ENCODE results near the gene ZIK1.
A peak's percentile ranks its signal among the peaks of the same experiment; 100 is the strongest.

Gene ZIK1

DNA sequence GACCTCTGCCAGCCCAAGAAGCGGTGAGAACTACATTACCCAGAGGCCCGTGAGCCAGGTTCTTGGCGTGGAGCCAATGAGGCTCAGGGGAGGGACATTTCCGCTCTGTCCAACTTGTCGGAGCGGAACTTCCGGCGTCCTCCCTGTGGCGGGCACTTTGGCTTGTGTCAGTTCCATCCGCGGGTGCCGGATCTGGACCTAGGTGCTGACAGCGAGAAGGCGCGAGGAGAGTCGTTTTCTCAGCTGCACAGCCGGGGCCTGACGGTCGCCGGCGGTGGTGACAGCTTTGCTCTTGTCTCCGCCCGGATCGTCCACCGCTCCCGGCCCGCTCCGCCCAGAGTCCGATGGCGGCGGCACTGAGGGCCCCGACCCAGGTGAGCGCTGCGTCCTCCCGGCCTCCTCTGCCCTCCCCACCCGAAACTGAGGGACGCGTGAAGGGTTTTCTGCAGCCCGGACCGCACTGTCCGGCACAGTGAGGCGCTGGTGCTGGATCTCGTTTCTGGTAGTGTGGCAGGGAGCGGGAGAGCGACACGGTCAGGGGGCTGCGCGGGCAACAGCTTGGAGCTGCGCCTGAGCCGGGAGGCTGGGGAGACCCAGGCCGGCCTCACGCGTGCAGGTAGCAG lies 15.9 kb downstream of the ZIK1 start, which contains the start of gene ZNF530:
TSS of gene ZNF530 (plus strand) at position 125 of the 623 bp plus-strand sequence. CDS start 4,461 bp downstream, outside the sequence.
- peak; percentile 96 for ATAC-seq (ENCODE audit: low read depth)
- Histone ChIP-seq H3K4me1 (ENCODE audit: insufficient read depth, poor library complexity, severe bottlenecking) (peaks cover 2% of the 10 kb centered on the region), H3K36me3 (ENCODE audit: low read depth) (peaks cover 12% of the 10 kb centered on the region), H3K27ac (ENCODE audit: poor library complexity, severe bottlenecking) (no peak within 1 kb of the TSS), H3K27me3 (ENCODE audit: insufficient read depth, poor library complexity, severe bottlenecking) (no peaks in the 10 kb centered on the region), H3K9me3 (ENCODE audit: severe bottlenecking) (peaks cover 6% of the 10 kb centered on the region), H3K4me3 (ENCODE audit: severe bottlenecking) (peak within 1 kb of the TSS; percentile 83)
- peak; percentile 91 for DNase-seq (ENCODE audit: low spot score)
- TF ChIP-seq, protein P1, sequence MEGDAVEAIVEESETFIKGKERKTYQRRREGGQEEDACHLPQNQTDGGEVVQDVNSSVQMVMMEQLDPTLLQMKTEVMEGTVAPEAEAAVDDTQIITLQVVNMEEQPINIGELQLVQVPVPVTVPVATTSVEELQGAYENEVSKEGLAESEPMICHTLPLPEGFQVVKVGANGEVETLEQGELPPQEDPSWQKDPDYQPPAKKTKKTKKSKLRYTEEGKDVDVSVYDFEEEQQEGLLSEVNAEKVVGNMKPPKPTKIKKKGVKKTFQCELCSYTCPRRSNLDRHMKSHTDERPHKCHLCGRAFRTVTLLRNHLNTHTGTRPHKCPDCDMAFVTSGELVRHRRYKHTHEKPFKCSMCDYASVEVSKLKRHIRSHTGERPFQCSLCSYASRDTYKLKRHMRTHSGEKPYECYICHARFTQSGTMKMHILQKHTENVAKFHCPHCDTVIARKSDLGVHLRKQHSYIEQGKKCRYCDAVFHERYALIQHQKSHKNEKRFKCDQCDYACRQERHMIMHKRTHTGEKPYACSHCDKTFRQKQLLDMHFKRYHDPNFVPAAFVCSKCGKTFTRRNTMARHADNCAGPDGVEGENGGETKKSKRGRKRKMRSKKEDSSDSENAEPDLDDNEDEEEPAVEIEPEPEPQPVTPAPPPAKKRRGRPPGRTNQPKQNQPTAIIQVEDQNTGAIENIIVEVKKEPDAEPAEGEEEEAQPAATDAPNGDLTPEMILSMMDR (IDR thresholded peaks at IDR 0.05; ENCODE audit: poor library complexity, severe bottlenecking) = peak; percentile 8

DNA sequence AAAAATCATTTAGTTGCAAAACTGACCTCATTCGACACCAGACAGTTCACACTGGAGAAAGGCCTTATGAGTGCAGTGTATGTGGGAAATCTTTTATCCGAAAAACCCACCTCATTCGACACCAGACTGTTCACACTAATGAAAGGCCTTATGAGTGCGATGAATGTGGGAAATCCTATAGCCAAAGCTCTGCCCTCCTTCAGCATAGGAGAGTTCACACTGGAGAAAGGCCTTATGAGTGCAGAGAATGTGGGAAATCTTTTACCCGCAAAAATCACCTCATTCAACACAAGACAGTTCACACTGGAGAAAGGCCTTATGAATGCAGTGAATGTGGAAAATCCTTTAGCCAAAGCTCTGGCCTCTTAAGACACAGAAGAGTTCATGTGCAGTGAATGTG lies 23.0 kb downstream of the ZIK1 start:
- peaks cover 12% of the 10 kb centered on the region for H3K9me3 ChIP-seq (ENCODE audit: severe bottlenecking)
- no peaks in the 10 kb centered on the region for H3K27me3 ChIP-seq (ENCODE audit: insufficient read depth, poor library complexity, severe bottlenecking)
- no peaks in the 10 kb centered on the region for H3K4me1 ChIP-seq (ENCODE audit: insufficient read depth, poor library complexity, severe bottlenecking)
- H3K36me3 ChIP-seq (ENCODE audit: low read depth) = peaks cover 45% of the 10 kb centered on the region
- H3K27ac ChIP-seq (ENCODE audit: poor library complexity, severe bottlenecking) = no peak overlapping the region
- TF ChIP-seq, protein P1 (IDR thresholded peaks at IDR 0.05; ENCODE audit: poor library complexity, severe bottlenecking) = no peak
- ATAC-seq (ENCODE audit: low read depth) (no peak), DNase-seq (ENCODE audit: low spot score) (no peak)
- H3K4me3 ChIP-seq (ENCODE audit: severe bottlenecking) = no peak overlapping the region

DNA sequence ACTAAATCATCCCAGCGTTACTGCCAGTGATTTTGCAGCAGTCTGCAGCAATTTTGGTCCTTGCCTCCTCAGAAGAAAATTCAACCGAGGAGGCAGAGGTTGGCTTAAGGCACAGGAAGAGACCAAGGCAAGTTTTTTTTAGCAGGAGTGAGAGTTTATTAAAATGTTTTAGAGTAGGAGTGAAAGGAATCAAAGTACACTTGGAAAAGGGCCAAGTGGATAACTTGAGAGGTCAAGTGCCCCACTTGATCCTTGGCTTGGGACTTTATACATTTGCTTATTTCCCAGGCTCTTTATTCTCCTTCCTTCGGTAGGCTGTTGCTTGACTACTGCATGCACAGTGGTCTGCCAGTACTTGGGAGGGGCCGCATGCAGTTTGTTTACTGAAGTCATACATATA lies 27.2 kb downstream of the ZIK1 start:
- TF ChIP-seq, protein P1 (IDR thresholded peaks at IDR 0.05; ENCODE audit: poor library complexity, severe bottlenecking) = no peak
- Histone ChIP-seq H3K27ac (ENCODE audit: poor library complexity, severe bottlenecking) (no peak overlapping the region), H3K4me1 (ENCODE audit: insufficient read depth, poor library complexity, severe bottlenecking) (no peaks in the 10 kb centered on the region), H3K4me3 (ENCODE audit: severe bottlenecking) (no peak overlapping the region), H3K27me3 (ENCODE audit: insufficient read depth, poor library complexity, severe bottlenecking) (no peaks in the 10 kb centered on the region), H3K36me3 (ENCODE audit: low read depth) (peaks cover 31% of the 10 kb centered on the region), H3K9me3 (ENCODE audit: severe bottlenecking) (peaks cover 21% of the 10 kb centered on the region)
- DNase-seq (ENCODE audit: low spot score) = no peak
- ATAC-seq (ENCODE audit: low read depth) = no peak

DNA sequence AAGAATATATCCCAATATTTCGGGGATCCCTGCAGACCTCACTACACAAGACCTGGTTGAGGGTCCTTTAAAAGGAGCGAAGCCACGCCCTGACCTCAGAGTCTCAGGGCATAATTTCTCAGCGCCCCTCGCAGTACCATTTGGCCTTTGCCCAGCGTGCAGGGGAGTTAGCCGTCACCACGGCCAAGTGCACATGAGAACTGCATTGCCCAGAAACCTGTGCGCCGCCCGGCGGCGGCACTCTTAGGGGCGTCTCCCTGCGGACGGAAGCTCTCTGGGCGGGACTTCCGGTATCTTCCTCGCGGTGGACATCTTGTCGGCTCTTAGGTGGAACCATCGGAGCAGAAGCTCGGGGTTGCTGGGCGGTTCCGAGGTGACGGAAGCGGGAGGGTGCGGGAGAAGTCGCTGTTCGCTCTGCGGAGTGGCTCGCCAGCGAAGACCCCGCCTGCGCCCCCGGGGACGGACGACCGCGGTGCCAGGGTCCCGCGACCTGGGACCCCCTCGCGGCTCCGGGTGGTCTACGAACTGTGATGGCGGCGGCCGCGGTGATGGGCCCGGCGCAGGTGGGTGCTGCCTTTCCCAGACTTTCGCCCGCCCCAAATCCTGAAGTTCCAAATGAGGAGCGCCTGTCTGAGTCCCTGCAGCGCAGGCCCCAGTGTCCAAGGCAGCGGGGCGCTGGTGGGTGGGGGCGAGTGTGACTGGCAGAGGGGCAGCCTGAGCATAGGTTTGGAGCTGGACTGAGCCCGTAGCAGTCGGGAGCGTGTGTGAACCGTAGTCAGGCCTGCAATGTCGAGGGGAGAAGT lies 30.2 kb downstream of the ZIK1 start, which contains the start of gene ZNF134:
TSS of gene ZNF134 (plus strand) at position 302 of the 803 bp plus-strand sequence. CDS start 5,227 bp downstream, outside the sequence.
- peak within 1 kb of the TSS; percentile 70 for H3K4me3 ChIP-seq (ENCODE audit: severe bottlenecking)
- no peaks in the 10 kb centered on the region for H3K4me1 ChIP-seq (ENCODE audit: insufficient read depth, poor library complexity, severe bottlenecking)
- DNase-seq (ENCODE audit: low spot score) (peak; percentile 88), ATAC-seq (ENCODE audit: low read depth) (peak; percentile 98)
- peak within 1 kb of the TSS; percentile 38 for H3K27ac ChIP-seq (ENCODE audit: poor library complexity, severe bottlenecking)
- H3K36me3 ChIP-seq (ENCODE audit: low read depth) = peaks cover 38% of the 10 kb centered on the region
- TF ChIP-seq, protein P1 (IDR thresholded peaks at IDR 0.05; ENCODE audit: poor library complexity, severe bottlenecking) = no peak
- peaks cover 29% of the 10 kb centered on the region for H3K9me3 ChIP-seq (ENCODE audit: severe bottlenecking)
- H3K27me3 ChIP-seq (ENCODE audit: insufficient read depth, poor library complexity, severe bottlenecking) = no peaks in the 10 kb centered on the region

Data from RWPE2 (cell line).